ELF-1 (cell line): ENCODE data around the gene RPP38.

Source experiments
- DNase-seq: peaks from one replicate; pipeline ENCODE4 v3.0.0-alpha.2; 2016; ENCODE audit warnings: low read depth, low spot score

Gene RPP38

DNA sequence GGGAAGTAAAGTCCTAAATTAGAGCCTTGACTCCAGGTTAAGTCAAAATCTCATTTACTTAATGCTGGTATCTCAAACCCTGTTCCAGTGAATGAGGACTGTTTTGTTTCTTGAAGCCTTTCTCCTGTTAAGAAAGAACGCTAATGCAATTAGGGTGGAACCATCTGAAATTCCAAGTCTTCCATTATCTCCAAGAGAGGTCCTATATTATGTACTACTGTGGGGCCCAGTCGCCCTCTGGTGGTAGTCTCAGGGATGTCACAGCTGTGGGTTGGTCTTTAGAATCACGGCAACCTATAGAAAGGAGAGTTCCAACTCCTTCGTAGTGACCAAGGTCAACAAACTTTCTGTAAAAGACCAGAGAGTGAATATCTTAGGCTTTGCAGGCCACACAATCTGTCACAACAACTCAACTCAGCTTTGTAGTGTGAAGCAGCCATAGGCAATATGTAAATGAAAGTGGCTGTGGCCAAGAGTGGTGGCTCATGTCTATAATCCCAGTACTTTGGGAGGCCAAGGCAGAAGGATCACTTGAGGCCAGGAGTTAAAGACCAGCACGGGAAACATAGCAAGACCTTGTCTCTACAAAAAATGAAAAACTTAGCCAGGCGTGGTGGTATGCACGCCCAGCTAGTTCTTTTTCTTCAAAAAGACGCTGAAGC is 9.3 kb downstream of the RPP38 start:
- DNase-seq, result peak; percentile 83

- DNase-seq, result peak; percentile 24
These were observed 15.5 kb downstream of the RPP38 start for GRCh38 chr10:15112657-15113056.

DNA sequence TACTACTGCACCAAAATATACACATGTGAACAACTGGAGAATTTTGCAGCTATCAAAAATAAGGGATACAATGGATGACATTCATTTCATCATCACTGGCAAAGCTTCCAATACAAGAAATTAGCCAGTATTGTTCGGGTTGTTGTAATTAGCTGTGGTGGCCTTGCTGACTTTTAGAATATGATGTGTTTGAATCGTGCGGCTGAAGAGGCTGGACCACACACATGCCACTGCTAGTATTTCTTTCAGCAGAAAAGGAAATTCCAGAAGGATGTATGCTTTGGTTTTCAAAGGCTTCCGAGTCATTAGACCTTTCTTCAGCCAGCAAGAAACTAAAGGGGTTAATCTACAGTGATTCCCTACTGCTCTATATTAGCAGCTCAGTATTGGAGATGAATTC is 16.6 kb downstream of the RPP38 start:
- DNase-seq, result no peak

DNA sequence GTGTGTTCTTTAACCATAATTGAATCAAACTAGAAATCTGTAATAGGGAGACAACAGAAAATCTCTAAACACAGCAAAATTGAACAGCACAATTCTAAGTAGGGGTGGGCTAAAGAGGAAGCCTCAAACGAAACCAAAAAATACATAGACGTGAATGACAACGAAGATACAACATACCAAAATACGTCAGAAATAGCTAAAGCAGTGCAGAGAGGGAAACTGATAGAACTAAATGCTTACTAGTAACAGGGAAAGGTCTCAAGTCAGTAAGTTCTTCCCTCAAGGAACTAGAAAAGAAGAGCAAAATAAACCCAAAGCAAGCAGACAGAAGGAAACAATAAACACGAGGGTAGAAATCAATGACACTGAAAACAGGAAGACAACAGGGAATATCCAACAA is 19.1 kb downstream of the RPP38 start:
- no peak for DNase-seq

DNA sequence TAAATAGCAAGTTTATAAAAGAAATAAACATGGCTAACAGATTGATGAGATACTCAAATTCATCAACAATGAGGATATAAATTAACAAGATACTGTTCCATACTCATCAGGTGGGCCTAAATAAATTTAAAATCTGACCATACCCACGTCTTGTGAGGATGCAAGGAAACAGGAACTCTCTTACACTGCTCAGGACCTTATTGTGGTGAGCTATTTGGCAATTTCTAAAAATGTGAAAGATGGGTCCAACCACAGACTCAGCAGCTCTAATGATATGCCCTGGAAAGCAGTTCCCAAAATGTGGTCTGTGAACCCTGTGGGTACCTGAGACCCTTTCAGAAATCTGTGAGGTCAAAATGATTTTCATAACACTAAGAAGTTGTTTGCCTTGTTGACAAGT is 21.5 kb downstream of the RPP38 start:
- no peak for DNase-seq

DNA sequence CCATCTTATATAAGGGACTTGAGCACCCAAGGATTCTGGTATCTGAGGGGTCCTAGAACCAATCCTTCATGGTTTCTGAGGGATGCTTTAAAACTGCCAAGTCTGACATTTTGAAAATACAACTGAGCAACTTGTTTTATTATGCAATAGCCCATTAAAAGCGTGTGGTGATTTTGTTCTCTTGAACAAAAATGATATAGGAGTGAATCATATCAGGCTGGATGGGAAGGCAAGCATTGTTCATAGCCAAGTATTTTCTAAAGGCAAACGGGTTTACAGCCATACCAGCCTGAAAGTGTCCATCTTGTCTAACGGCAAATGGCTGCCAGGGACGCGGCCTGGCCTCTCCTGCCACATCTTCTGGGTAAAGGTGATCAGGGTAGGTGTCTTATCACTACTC is 23.4 kb downstream of the RPP38 start:
- no peak for DNase-seq

- DNase-seq, result no peak
These were observed 24.6 kb downstream of the RPP38 start for GRCh38 chr10:15121707-15122106.

- DNase-seq, result no peak
These were observed 25.4 kb downstream of the RPP38 start for GRCh38 chr10:15122477-15123030.

DNA sequence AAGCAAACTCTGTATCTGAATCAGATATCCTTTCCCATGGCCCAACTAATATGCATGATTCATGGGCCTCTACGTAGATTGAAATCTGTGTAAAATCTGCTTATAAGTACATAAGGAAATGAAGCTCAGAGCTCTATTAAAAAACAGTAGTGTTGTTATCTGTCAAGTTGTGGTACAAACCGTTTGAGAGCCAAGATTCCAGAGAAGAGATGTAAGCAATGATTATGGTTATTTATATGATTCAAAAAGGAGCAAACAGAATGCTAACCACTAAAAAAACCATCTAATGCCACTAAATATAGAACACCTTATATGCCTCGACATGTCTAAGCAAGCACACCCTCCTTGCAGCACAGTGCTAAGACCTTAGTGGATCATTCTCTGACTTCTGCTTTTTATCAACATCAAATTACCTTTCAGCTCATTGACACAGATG is 26.6 kb downstream of the RPP38 start:
- DNase-seq, result no peak

- DNase-seq, result no peak
These were observed 27.0 kb downstream of the RPP38 start for GRCh38 chr10:15124190-15124589.

GRCh38 chr10:15124908-15125307 is 27.8 kb downstream of the RPP38 start:
- DNase-seq, result no peak

DNA sequence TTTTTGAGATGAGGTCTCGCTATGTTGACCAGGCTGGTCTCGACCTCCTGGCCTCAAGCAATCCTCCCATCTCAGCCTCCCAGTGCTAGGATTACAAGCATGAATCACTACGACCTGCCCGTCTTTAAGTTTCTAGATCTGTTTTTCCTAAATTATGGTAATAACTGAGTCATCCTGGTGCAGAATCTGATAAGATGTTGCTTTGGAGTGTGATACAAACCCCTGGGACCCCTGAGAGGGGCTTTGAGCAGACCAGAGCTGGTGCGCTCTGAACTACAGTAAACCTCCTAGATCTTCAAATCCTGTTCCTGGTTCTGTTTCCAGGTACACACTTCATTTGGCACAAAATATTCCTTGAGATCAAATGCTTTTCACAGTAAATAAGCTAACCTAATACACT is 34.2 kb downstream of the RPP38 start:
- DNase-seq, result no peak

- DNase-seq, result no peak
These were observed 39.2 kb downstream of the RPP38 start for GRCh38 chr10:15136129-15137035.

DNA sequence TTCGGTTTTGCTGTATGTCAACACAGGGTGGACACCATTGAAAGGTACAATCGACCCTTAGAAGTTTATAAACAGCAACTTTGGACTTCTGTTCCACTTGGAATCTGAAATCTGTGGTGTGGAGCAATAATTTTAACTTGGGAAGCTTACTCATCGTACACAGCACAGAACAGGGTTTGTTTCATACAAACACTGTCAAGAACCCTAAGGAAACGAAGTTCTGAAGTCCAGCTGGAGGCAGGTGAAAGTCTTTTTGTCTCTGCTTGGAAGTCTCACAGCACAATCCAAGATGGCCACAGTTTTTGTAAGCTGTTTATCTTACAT is 39.8 kb downstream of the RPP38 start:
- no peak for DNase-seq

GRCh38 chr10:15137636-15138035 is 40.5 kb downstream of the RPP38 start:
- DNase-seq, result no peak

DNA sequence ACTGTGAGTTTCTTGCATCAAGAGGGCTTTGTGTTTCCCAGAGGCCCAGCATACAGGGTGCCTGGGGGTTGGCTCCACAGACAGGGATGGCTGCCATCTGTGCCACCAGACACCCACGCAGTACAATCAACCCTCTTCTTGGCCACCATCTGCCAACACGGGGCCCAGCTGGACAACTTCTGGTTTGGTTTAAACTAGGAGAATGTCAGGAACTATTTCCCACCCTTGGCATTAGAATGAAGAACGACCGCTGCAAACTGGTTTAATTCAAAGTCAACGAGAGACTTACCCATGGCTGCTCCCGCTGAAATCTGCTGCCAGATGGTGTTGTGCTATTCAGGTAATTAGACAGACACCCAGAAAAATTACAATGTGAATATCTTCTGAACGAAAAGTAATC is 43.5 kb downstream of the RPP38 start:
- DNase-seq, result no peak

GRCh38 chr10:15141136-15142054 is 44.2 kb downstream of the RPP38 start:
- no peak for DNase-seq

DNA sequence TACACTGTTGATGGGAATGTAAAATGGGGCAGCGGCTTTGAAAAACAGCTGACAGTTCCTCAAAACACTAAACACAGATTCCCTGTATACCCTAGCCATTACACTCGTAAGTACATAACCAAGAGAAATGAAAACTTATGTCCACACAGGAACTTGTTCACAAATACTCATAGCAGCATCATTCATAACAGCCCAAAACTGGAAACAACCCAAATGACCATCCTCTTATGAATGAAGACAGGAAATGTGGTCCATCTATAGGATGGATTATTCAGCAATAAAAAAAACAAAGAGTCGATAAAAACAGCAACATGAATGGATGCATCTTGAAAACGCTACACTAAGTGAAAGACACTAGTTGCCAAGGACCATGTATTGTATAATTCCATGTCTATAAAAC is 47.6 kb downstream of the RPP38 start:
- no peak for DNase-seq

DNA sequence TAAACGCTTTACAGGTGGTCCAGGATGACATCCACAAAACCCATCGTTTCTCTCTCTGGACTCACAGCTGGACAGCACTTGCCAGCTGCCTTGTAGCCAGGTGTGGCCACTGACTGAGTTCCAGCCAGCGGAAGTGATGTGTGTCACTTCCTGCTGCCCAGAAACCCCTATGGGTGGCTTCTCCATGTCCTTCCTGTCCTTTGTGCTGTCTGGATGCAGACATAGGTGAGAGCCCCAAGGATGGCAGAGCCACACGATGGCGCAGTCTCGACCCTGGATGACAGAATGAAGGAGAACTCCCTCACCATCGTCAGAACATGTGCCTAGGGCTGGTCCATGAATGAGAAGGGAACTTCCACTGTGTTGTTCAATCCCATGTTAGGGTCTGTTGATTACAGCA is 49.2 kb downstream of the RPP38 start:
- DNase-seq, result peak; percentile 43

DNA sequence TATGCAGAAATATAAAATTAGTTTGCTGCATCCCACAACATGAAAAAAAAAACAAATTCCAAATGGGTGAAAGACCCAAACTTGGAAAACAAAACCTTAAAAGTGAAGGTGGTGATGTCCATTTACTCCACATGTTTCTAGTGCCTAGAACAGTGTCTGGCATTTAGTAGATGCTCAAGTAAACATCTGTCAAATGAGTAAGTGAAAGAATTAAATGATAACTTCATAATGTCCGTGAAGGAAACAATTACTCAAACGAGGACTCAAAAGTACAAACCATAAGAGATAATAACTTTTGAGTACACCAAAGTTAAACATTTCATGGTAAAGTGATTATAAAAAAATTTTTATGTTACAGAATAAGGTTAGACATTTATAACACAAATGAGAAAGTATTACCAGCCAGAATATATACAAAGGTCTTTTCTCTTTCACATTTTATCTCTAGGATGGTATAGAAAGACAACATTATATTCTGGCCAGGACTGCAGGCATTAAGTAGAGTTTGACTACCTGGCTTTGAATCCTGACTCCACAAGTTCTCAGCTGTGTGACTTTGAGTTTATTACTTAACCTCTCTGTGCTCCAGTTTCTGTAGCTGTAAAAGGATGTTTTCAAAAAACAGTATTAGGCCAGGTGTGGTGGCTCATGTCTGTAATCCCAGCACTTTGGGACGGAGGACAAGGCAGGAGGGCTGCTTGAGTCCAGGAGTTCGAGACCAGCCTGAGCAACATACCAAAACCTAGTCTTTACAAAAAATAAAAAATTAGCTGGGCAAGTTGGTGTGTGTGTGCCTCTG is 50.6 kb downstream of the RPP38 start:
- no peak for DNase-seq
